H1 (cell line): ENCODE data around the gene BGN.

Source experiments
- CEBPB ChIP-seq: IDR thresholded peaks from 2 replicates; pipeline ENCODE4 v1.6.1; 2012; ENCODE audit warnings: low read depth, low read length
- EZH2 ChIP-seq: fragments of 200-600 bp; sonication (generic); IDR thresholded peaks from 2 replicates; pipeline ENCODE4 v1.7.1; 2012; ENCODE audit warnings: low read depth, mild to moderate bottlenecking, moderate library complexity, low read length, inconsistent platforms; ENCODE audit not compliant: severe bottlenecking
- GTF2F1 ChIP-seq: IDR thresholded peaks from 2 replicates; pipeline ENCODE4 v1.6.1; 2012; ENCODE audit warnings: low read depth, low read length, improper control_type of control experiment, borderline replicate concordance
- JUND ChIP-seq: IDR thresholded peaks from 2 replicates; pipeline ENCODE4 v1.6.1; 2011; ENCODE audit warnings: mild to moderate bottlenecking, improper control_type of control experiment, low read length
- MAFK ChIP-seq: IDR thresholded peaks from 2 replicates; pipeline ENCODE4 v1.6.1; 2012; ENCODE audit warnings: low read depth, mild to moderate bottlenecking, improper control_type of control experiment, low read length
- POLR2AphosphoS5 ChIP-seq: IDR thresholded peaks from 2 replicates; pipeline ENCODE4 v1.6.1; 2011; ENCODE audit warnings: low read depth, low read length
- TAF1 ChIP-seq: IDR thresholded peaks from 2 replicates; pipeline ENCODE4 v1.6.1; 2011; ENCODE audit warnings: mild to moderate bottlenecking, low read depth, low read length
- ZNF274 ChIP-seq: IDR thresholded peaks from 2 replicates; pipeline ENCODE4 v1.7.0; 2012; ENCODE audit warnings: low read length, borderline replicate concordance; ENCODE audit errors: extremely low read depth
- TF ChIP-seq, protein P1 (sequence below), 3 experiments: IDR thresholded peaks; 1 replicate in 2 of 3; 2 replicates in 1 of 3; pipeline versions ENCODE4 v1.5.1 to v1.6.1; 2011; ENCODE audit warnings: low read length in 3 of 3, mild to moderate bottlenecking in 3 of 3, inconsistent platforms in 2 of 3, low read depth in 1 of 3, moderate library complexity in 1 of 3; ENCODE audit not compliant: insufficient read depth in 1 of 3; ENCODE audit errors: control extremely low read depth in 1 of 3

DNA sequence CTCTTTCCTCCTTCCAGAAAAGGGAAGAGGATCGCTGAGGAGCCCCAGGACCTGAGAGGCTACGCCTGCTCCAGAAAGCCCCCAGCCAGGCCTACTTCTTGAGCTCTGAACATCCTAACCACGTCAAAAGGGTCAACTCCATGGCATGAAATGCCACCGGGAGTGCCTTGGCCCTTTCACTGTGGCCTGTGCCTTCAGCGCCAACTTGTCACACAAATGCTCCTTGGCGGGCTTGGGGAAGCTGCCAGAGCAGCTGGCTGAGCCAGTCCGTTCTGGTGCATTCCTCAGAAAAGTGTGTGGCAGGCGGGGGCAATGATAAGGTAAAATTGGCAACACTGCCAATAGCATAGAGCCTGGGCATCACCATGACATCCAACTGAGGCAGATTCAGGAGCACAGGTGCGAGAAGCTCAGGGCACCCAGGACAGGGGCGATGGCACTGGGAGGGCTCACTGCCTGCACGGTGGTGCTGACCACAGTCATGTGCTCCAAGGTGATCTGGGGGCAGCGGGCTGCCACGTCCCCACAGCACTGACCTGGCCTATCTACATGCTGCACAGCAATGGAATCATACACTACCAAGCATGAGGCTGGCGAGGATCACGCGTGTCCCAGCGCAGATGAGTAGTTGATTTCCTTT lies 36.8 kb upstream of the BGN start:
- TF ChIP-seq CEBPB, result no peak
- TF ChIP-seq POLR2AphosphoS5, result no peak
- TF ChIP-seq EZH2, result no peak
- TF ChIP-seq ZNF274, result no peak
- TF ChIP-seq TAF1, result no peak
- TF ChIP-seq GTF2F1, result no peak
- TF ChIP-seq, protein P1, sequence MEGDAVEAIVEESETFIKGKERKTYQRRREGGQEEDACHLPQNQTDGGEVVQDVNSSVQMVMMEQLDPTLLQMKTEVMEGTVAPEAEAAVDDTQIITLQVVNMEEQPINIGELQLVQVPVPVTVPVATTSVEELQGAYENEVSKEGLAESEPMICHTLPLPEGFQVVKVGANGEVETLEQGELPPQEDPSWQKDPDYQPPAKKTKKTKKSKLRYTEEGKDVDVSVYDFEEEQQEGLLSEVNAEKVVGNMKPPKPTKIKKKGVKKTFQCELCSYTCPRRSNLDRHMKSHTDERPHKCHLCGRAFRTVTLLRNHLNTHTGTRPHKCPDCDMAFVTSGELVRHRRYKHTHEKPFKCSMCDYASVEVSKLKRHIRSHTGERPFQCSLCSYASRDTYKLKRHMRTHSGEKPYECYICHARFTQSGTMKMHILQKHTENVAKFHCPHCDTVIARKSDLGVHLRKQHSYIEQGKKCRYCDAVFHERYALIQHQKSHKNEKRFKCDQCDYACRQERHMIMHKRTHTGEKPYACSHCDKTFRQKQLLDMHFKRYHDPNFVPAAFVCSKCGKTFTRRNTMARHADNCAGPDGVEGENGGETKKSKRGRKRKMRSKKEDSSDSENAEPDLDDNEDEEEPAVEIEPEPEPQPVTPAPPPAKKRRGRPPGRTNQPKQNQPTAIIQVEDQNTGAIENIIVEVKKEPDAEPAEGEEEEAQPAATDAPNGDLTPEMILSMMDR (IDR thresholded peaks at IDR 0.05; ENCODE audit: control extremely low read depth in 1 of 3, insufficient read depth in 1 of 3, low read depth in 1 of 3, low read length in 3 of 3), result no peak
- TF ChIP-seq JUND, result no peak
- no peak for TF ChIP-seq MAFK
